Endothelial cell of umbilical vein (primary cell): ENCODE measurements around the gene UBE4B.

Source experiments
- MYC ChIP-seq: IDR thresholded peaks from one replicate; pipeline ENCODE4 v1.6.1; 2011; ENCODE audit warnings: mild to moderate bottlenecking, low read depth, low read length
- TF ChIP-seq, protein P1 (sequence below), 2 donors: IDR thresholded peaks; 1 replicate in 1 of 2; 2 replicates in 1 of 2; pipeline ENCODE4 v1.5.1; 2011; ENCODE audit warnings: low read length in 2 of 2, mild to moderate bottlenecking in 2 of 2, moderate library complexity in 2 of 2, control low read depth in 1 of 2, inconsistent platforms in 1 of 2, low read depth in 1 of 2; ENCODE audit not compliant: insufficient read depth in 1 of 2; ENCODE audit errors: extremely low read depth in 1 of 2

DNA sequence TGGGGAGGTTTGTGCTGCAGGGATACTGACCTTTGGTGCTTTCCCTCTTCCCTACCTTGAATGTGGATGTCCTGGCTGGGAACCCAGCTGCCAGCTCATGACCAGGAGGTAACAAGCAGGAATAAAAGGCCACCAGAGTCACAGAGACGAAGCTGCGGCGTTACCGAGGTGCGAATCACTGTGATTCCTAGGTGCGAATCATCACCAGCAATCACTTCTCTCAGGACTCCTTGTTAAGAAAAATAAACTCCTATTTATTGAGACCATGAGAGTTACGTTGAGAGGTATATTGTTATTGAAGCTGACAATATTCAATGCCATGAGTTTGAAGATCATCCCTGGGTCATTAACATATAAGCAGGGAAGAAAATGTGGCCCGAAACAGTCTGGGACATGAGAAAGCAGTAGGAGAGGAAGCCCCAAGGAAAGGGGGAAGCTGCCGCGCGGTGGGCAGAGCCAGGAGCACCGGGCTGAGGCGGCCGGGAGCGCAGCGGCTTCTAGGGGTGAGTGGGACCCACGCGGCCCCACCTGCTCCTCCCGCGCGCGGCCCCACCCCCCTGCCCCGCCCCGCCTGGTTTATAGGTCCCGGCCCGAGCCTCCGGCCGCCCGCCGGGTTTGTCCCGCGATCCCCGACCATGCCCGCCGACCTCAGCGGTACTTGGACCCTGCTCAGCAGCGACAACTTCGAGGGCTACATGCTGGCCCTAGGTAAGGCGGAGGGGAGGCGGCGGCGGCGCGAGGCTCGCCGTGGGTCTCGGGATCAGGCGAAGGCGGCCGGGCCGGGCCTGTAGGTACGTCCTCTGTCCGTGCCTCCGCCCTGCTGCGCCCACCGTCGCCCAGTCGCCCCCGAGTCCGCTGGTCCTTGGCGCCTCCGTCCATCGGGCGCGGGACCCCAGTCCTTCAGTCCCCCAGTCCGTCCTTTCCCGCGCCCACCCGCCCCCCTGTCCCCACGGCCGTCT is 35.9 kb upstream of the UBE4B start, which contains the start of gene RBP7:
- no peak for TF ChIP-seq MYC
- TF ChIP-seq, protein P1, sequence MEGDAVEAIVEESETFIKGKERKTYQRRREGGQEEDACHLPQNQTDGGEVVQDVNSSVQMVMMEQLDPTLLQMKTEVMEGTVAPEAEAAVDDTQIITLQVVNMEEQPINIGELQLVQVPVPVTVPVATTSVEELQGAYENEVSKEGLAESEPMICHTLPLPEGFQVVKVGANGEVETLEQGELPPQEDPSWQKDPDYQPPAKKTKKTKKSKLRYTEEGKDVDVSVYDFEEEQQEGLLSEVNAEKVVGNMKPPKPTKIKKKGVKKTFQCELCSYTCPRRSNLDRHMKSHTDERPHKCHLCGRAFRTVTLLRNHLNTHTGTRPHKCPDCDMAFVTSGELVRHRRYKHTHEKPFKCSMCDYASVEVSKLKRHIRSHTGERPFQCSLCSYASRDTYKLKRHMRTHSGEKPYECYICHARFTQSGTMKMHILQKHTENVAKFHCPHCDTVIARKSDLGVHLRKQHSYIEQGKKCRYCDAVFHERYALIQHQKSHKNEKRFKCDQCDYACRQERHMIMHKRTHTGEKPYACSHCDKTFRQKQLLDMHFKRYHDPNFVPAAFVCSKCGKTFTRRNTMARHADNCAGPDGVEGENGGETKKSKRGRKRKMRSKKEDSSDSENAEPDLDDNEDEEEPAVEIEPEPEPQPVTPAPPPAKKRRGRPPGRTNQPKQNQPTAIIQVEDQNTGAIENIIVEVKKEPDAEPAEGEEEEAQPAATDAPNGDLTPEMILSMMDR (IDR thresholded peaks at IDR 0.05; ENCODE audit: extremely low read depth in 1 of 2, insufficient read depth in 1 of 2, low read depth in 1 of 2, low read length in 2 of 2): no peak
